K562 (cell line): ENCODE results near the gene SCYL1. TPM values are rescaled to one million over a fixed set of nuclear protein-coding genes. Genes with fewer than 3 reads are reported as not detected.
A peak's percentile ranks its signal among the peaks of the same experiment; 100 is the strongest.

Source experiments
- ATAC-seq: fragments of 200-7000 bp; cut with Tn5 transposase; 3 replicates; pipeline ENCODE4 v1.9.1; 2020; ENCODE audit warnings: moderate library complexity
- BruUV-seq: library from RNA; stranded (reverse); fragments of 400-500 nt; replicated peaks from 2 replicates; lab custom pipeline; 2021; lab: Mats Ljungman, UMichigan
- CTCF ChIA-PET: fragments of 300-600 bp; formaldehyde crosslinking; extraction: SDS; loops from one replicate; lab custom pipeline; 2021; ENCODE audit warnings: low intra/inter-chr PET ratio; lab: Yijun Ruan, JAX
- POLR2A ChIA-PET: fragments of 300-600, 350-650 bp; sonication (Branson Sonifier 250); formaldehyde crosslinking; extraction: SDS; loops from one replicate; lab custom pipeline; 2021; ENCODE audit warnings: antibody characterized with exemption, inconsistent platforms; lab: Yijun Ruan, JAX
- DNase-seq, 4 experiments: peaks; one replicate each; pipeline versions ENCODE4 v3.0.0 to v3.0.0-alpha.2; 2011 to 2018; ENCODE audit warnings: low spot score in 3 of 4, mixed read lengths in 3 of 4; ENCODE audit errors: extremely low read depth in 1 of 4
- FAIRE-seq: peaks from 2 replicates; lab custom pipeline; 2011; peaks lifted over from hg19 to GRCh38; lab: Jason Lieb, UNC
- H2AFZ ChIP-seq: 2 replicates; pipeline ENCODE4 v1.6.0; 2011; ENCODE audit warnings: low read depth, low read length, control low read depth, inconsistent platforms
- H3K27ac ChIP-seq: fragments of 200-600 bp; 3 replicates; pipeline ENCODE4 v1.8.0; 2011; ENCODE audit warnings: low read depth, mild to moderate bottlenecking, control low read depth, inconsistent platforms, low read length, moderate library complexity, mixed read lengths; ENCODE audit errors: extremely low read depth
- H3K27me3 ChIP-seq, 2 experiments: fragments of 300-600 bp in 1 of 2; 2 replicates in 1 of 2; 3 replicates in 1 of 2; pipeline versions ENCODE4 v1.6.0 to v1.8.0; 2011; ENCODE audit warnings: inconsistent platforms in 2 of 2, low read length in 2 of 2, mild to moderate bottlenecking in 1 of 2, mixed read lengths in 1 of 2, moderate library complexity in 1 of 2; ENCODE audit not compliant: control insufficient read depth in 2 of 2, insufficient read depth in 2 of 2
- H3K36me3 ChIP-seq: fragments of 300-600 bp; 3 replicates; pipeline ENCODE4 v1.8.0; 2011; ENCODE audit warnings: mild to moderate bottlenecking, low read length, inconsistent platforms; ENCODE audit not compliant: control insufficient read depth, insufficient read depth
- H3K4me1 ChIP-seq, 2 experiments: fragments of 200-600 bp in 1 of 2; replicated peaks in 1 of 2; 2 replicates in 1 of 2; 3 replicates in 1 of 2; pipeline versions ENCODE4 v1.5.1 to v1.8.0; 2011; ENCODE audit warnings: inconsistent platforms in 2 of 2, low read length in 2 of 2, mild to moderate bottlenecking in 1 of 2, mixed read lengths in 1 of 2, moderate library complexity in 1 of 2; ENCODE audit not compliant: control insufficient read depth in 2 of 2, insufficient read depth in 2 of 2
- H3K4me2 ChIP-seq: 2 replicates; pipeline ENCODE4 v1.6.1; 2011; ENCODE audit warnings: low read length, control low read depth, inconsistent platforms, mixed read lengths; ENCODE audit not compliant: insufficient read depth
- H3K4me3 ChIP-seq: fragments of 200-600 bp; sonication (generic), shearing (Covaris generic); 2 replicates; pipeline ENCODE4 v1.5.1; 2016; ENCODE audit warnings: control low read depth, inconsistent platforms
- H3K79me2 ChIP-seq: fragments of 200-600 bp; 3 replicates; pipeline ENCODE4 v1.8.0; 2011; ENCODE audit warnings: low read length, inconsistent platforms; ENCODE audit not compliant: control insufficient read depth, insufficient read depth
- H3K9ac ChIP-seq, 2 experiments: 2 replicates each; pipeline versions ENCODE4 v1.6.0 to v1.6.1; 2011; ENCODE audit warnings: low read depth in 2 of 2, low read length in 2 of 2, control low read depth in 1 of 2, inconsistent platforms in 1 of 2, mild to moderate bottlenecking in 1 of 2, mixed read lengths in 1 of 2; ENCODE audit not compliant: insufficient read depth in 1 of 2
- H3K9me1 ChIP-seq: one replicate; pipeline ENCODE4 v1.6.0; 2011; ENCODE audit warnings: inconsistent platforms, mild to moderate bottlenecking, low read length, moderate library complexity; ENCODE audit not compliant: control insufficient read depth, insufficient read depth
- H3K9me3 ChIP-seq: replicated peaks from 2 replicates; pipeline ENCODE4 v1.5.1; 2011; ENCODE audit warnings: low read depth, low read length, inconsistent platforms; ENCODE audit not compliant: control insufficient read depth, insufficient read depth
- H4K20me1 ChIP-seq: replicated peaks from 2 replicates; pipeline ENCODE4 v1.6.1; 2011; ENCODE audit warnings: low read length, inconsistent platforms, mixed read lengths; ENCODE audit not compliant: control insufficient read depth, insufficient read depth
- CHD1 ChIP-seq: fragments of 200-600 bp; sonication (generic); IDR thresholded peaks from one replicate; pipeline ENCODE4 v1.6.1; 2012; ENCODE audit warnings: mild to moderate bottlenecking, moderate library complexity, low read length, inconsistent platforms
- FOXK1 ChIP-seq: sonication (generic); formaldehyde crosslinking; IDR thresholded peaks from 2 replicates; pipeline ENCODE4 v1.8.0; 2022; ENCODE audit warnings: missing genetic modification reagents, mild to moderate bottlenecking, borderline replicate concordance
- KAT7 ChIP-seq: sonication (generic); formaldehyde crosslinking; IDR thresholded peaks from 2 replicates; pipeline ENCODE4 v1.8.0; 2022; ENCODE audit warnings: missing genetic modification reagents, mild to moderate bottlenecking, borderline replicate concordance
- NFE2 ChIP-seq: IDR thresholded peaks from 2 replicates; pipeline ENCODE4 v1.6.1; 2014; ENCODE audit warnings: antibody characterized with exemption, low read depth
- POLR2G ChIP-seq: fragments of 200-400 bp; formaldehyde crosslinking; IDR thresholded peaks from 2 replicates; pipeline ENCODE4 v1.6.1; 2017; ENCODE audit warnings: low read depth, mild to moderate bottlenecking, antibody characterized with exemption, low read length, moderate library complexity
- SP1 ChIP-seq: sonication (generic); formaldehyde crosslinking; IDR thresholded peaks from 2 replicates; pipeline ENCODE4 v1.8.1; 2022; ENCODE audit warnings: mild to moderate bottlenecking, missing genetic modification reagents
- SP2 ChIP-seq: IDR thresholded peaks from 2 replicates; pipeline ENCODE4 v1.6.1; 2011; ENCODE audit warnings: mild to moderate bottlenecking, low read depth, low read length, moderate library complexity; ENCODE audit not compliant: poor library complexity, severe bottlenecking; ENCODE audit errors: extremely low read depth
- SPI1 ChIP-seq: IDR thresholded peaks from 2 replicates; pipeline ENCODE4 v1.6.1; 2011; ENCODE audit warnings: low read depth, low read length, control low read depth, borderline replicate concordance
- TAF1 ChIP-seq: IDR thresholded peaks from 2 replicates; pipeline ENCODE4 v1.6.1; 2011; ENCODE audit warnings: mild to moderate bottlenecking, low read length, moderate library complexity; ENCODE audit not compliant: insufficient read depth, control insufficient read depth, severe bottlenecking; ENCODE audit errors: extremely low read depth
- ZC3H4 ChIP-seq: sonication (generic); formaldehyde crosslinking; IDR thresholded peaks from 2 replicates; pipeline ENCODE4 v1.9.0; 2021; ENCODE audit warnings: missing genetic modification reagents, borderline replicate concordance
- ZNF764 ChIP-seq: fragments of 250-450 bp; sonication (Bioruptor Pico); IDR thresholded peaks from 2 replicates; pipeline ENCODE4 v1.4.0; 2020; ENCODE audit warnings: low read depth, mild to moderate bottlenecking, moderate library complexity
- ZNF79 ChIP-seq: fragments of 250-450 bp; sonication (Bioruptor Pico); IDR thresholded peaks from 2 replicates; pipeline ENCODE4 v1.4.0; 2020; ENCODE audit warnings: low read depth, mild to moderate bottlenecking, moderate library complexity
- WGBS: fragments of 100-300 bp; shearing (Covaris generic); methylation state at CpG from one replicate; pipeline ENCODE4 v1.1.6; 2016; ENCODE audit warnings: low coverage, mixed read lengths; ENCODE audit not compliant: insufficient coverage; ENCODE audit errors: missing lambda C conversion rate; 5-methylcytosine and 5-hydroxymethylcytosine counted together
- in situ Hi-C: fragments of 300-500 bp; cut with MboI; formaldehyde crosslinking; loops from 4 replicates; pipeline ENCODE4 v1.15.0; 2018; ENCODE audit warnings: inconsistent platforms, mixed read lengths
- intact Hi-C: fragments of 100-400 bp; cut with micrococcal nuclease; formaldehyde crosslinking; loops from 2 replicates; pipeline ENCODE4 v1.14.2; 2022
- polyA plus RNA-seq, 8 experiments: library from polyadenylated mRNA; depleted of rRNA in 4 of 8; stranded (reverse) in 5 of 8; unstranded in 3 of 8; fragments of >200 nt; fragmentation: Nextera tagmentation in 2 of 8; fragmentation: Illumina TruSeq in 1 of 8; extraction: Ambion mirVana in 2 of 8; extraction: Trizol in 1 of 8; gene quantifications; 2 replicates each; pipeline versions ENCODE4 v1.2.1 to v1.2.3, GENCODE V29; 2011 to 2014; ENCODE audit warnings: inconsistent platforms in 1 of 8, missing spikeins in 1 of 8
- total RNA-seq, 7 experiments: library from RNA; depleted of rRNA in 6 of 7; stranded (reverse); fragments of >200 nt in 6 of 7; fragmentation: Illumina TruSeq in 2 of 7; extraction: Trizol in 2 of 7; gene quantifications; 2 replicates each; pipeline versions ENCODE4 v1.2.1 to v1.2.3, GENCODE V29; 2011 to 2021; ENCODE audit warnings: low replicate concordance in 1 of 7
- TF ChIP-seq, protein P1 (sequence below): sonication (generic); formaldehyde crosslinking; IDR thresholded peaks from 2 replicates; pipeline ENCODE4 v1.8.0; 2022; ENCODE audit warnings: mild to moderate bottlenecking, missing genetic modification reagents, borderline replicate concordance
- TF ChIP-seq, protein P2 (sequence below): sonication (generic); formaldehyde crosslinking; IDR thresholded peaks from 2 replicates; pipeline ENCODE4 v1.8.0; 2023; ENCODE audit warnings: mild to moderate bottlenecking, missing genetic modification reagents

SCYL1 gene
- total and polyA plus RNA-seq, 9 of the 15 experiments (the other 6 are each of a cell fraction or from before 2014, with no cell fraction given), result 1.9 to 145 (median 57.6) TPM

DNA sequence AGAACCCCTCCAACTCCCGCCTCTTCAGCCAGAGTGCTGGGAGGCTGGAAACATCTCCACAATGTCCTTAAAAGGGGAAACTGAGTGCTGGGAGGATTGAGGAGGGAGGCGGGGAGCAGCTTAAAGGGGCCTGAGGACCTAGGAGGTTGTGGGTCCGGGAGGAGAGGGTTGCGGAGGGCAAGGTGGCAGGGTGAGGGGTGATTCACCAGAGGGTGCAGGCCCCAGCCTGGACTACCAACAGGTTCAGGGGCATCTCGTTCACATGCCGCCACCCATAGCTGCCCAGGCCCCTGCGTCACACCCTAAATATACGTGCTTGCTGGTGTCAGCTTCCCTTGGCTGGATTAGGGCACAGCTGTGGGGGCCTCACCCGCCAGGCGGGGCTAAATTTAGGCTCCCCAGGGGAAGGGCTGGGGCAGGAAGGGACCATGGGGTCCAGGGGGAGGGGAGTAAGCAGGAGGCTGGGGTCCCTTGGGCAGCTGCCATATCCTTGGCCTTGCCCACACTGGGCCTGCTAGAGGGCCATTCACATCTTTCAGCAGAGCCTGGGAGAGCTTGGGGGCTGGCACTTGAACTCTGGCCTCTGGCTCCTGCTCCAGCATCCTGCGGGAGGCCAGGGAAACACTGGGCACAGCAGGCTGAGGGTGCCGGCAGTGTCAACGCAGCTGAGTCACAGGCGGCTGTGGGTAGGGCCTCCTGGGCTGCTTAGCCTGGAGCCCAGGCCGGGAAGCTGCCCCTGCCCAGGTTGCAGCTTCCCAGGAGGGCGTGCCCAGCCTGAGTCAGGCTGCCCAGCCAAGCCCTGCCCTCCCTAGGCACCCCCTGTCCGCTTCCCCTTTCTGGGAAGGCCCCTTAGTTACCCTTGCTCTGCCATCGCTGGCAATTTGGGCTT, 52.2 kb downstream of the SCYL1 start:
- BruUV-seq, result no TSS peak
- intact Hi-C loops, result no loop called here

More for the DNA sequence above, 52.2 kb downstream of the SCYL1 start:
- Histone ChIP-seq H3K27ac (peak overlapping the region; percentile 84), H3K27me3 (no peaks in the 10 kb centered on the region; a peak in 1 of 5 replicates), H2AFZ (no peak overlapping the region), H3K4me3 (peak overlapping the region; percentile 88), H4K20me1 (no peaks in the 10 kb centered on the region), H3K9ac (peak overlapping the region; percentile 76 to 95), H3K4me2 (peak overlapping the region; percentile 90), H3K9me3 (no peaks in the 10 kb centered on the region), H3K79me2 (peaks cover 49% of the 10 kb centered on the region)
- no peak for FAIRE-seq
- POLR2A ChIA-PET, result interaction anchor here (0.7 to 1.9 kb wide), 7 partner anchors 9 to 154 kb away, joined by 3 to 10 read pairs (median 4); partner anchors contain the start of genes KCNK7, MALAT1 and NEAT1
- in situ Hi-C loops, result no loop called here
- CTCF ChIA-PET, result interaction anchor here (0.6 kb wide), 1 partner anchor 296 kb away, joined by 3 read pairs; no protein-coding TSS in a partner anchor
- TF ChIP-seq, protein P1, sequence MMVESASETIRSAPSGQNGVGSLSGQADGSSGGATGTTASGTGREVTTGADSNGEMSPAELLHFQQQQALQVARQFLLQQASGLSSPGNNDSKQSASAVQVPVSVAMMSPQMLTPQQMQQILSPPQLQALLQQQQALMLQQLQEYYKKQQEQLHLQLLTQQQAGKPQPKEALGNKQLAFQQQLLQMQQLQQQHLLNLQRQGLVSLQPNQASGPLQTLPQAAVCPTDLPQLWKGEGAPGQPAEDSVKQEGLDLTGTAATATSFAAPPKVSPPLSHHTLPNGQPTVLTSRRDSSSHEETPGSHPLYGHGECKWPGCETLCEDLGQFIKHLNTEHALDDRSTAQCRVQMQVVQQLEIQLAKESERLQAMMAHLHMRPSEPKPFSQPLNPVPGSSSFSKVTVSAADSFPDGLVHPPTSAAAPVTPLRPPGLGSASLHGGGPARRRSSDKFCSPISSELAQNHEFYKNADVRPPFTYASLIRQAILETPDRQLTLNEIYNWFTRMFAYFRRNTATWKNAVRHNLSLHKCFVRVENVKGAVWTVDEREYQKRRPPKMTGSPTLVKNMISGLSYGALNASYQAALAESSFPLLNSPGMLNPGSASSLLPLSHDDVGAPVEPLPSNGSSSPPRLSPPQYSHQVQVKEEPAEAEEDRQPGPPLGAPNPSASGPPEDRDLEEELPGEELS, result 0 out of 2 replicates have a peak, but pooled peaks have one; percentile 10
- 0 out of 2 replicates have a peak, but pooled peaks have one; percentile 40 for TF ChIP-seq FOXK1 (CRISPR knock-in tag)
- no peak for TF ChIP-seq ZNF764
- peak; percentile 51 for TF ChIP-seq POLR2G
- TF ChIP-seq SPI1, result 0 out of 2 replicates have a peak, but pooled peaks have one; percentile 20
- no peak for TF ChIP-seq SP2
- 0 out of 2 replicates have a peak, but pooled peaks have one; percentile 66 for TF ChIP-seq ZC3H4 (CRISPR knock-in tag)
- no peak for TF ChIP-seq KAT7
- peak; percentile 14 for TF ChIP-seq TAF1
- TF ChIP-seq SP1 (CRISPR knock-in tag), result peak; percentile 54; the same call in 1 of the 2 replicates
- no peak for TF ChIP-seq NFE2
- TF ChIP-seq, protein P2, sequence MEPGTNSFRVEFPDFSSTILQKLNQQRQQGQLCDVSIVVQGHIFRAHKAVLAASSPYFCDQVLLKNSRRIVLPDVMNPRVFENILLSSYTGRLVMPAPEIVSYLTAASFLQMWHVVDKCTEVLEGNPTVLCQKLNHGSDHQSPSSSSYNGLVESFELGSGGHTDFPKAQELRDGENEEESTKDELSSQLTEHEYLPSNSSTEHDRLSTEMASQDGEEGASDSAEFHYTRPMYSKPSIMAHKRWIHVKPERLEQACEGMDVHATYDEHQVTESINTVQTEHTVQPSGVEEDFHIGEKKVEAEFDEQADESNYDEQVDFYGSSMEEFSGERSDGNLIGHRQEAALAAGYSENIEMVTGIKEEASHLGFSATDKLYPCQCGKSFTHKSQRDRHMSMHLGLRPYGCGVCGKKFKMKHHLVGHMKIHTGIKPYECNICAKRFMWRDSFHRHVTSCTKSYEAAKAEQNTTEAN (CRISPR knock-in tag), result 0 out of 2 replicates have a peak, but pooled peaks have one; percentile 21
- TF ChIP-seq ZNF79 (CRISPR knock-in tag), result no peak
- TF ChIP-seq CHD1, result no peak
- TF ChIP-seq, all 486 proteins: peak for 8
- DNase-seq (no peak), ATAC-seq (no peak)
- peaks cover 53% of the 10 kb centered on the region; the same call in 2 of the 3 replicates for H3K36me3 ChIP-seq
- peaks cover 46 to 96% of the 10 kb centered on the region in 2 experiments for H3K4me1 ChIP-seq
- 66% methylated on average over 16 of the region's 18 CpGs for WGBS
- peaks cover 5% of the 10 kb centered on the region for H3K9me1 ChIP-seq
